ENCODE results near the gene SLC25A30.

SLC25A30 gene

GRCh38 chr13:45439008-45439407 is 20.8 kb upstream of the SLC25A30 start:
- TF ChIP-seq, protein P1, sequence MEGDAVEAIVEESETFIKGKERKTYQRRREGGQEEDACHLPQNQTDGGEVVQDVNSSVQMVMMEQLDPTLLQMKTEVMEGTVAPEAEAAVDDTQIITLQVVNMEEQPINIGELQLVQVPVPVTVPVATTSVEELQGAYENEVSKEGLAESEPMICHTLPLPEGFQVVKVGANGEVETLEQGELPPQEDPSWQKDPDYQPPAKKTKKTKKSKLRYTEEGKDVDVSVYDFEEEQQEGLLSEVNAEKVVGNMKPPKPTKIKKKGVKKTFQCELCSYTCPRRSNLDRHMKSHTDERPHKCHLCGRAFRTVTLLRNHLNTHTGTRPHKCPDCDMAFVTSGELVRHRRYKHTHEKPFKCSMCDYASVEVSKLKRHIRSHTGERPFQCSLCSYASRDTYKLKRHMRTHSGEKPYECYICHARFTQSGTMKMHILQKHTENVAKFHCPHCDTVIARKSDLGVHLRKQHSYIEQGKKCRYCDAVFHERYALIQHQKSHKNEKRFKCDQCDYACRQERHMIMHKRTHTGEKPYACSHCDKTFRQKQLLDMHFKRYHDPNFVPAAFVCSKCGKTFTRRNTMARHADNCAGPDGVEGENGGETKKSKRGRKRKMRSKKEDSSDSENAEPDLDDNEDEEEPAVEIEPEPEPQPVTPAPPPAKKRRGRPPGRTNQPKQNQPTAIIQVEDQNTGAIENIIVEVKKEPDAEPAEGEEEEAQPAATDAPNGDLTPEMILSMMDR (IDR thresholded peaks at IDR 0.05): no peak

- TF ChIP-seq, protein P1 (IDR thresholded peaks at IDR 0.05): no peak
Measured at GRCh38 chr13:45437947-45438346, 19.8 kb upstream of the SLC25A30 start.

DNA sequence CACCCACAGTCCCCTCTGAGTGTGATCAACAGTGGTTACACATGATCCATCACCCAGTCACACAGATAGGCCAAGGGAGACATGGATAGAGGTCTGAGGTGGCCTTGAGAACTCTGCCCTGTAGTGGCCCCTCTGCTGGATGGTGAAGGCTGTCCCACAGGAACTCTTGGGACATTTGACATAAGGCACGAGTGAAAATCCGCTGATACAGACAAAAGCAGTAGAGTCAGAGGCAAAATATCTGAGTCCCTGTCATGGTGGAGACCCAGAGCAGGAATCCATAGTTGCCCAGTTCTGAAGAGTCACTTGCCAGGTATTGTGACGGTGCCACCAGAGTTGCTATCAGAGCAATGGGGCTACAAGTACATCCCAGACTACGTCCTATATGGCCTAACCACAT is 18.8 kb upstream of the SLC25A30 start:
- TF ChIP-seq, protein P1 (IDR thresholded peaks at IDR 0.05): no peak

GRCh38 chr13:45436332-45436731 is 18.2 kb upstream of the SLC25A30 start:
- TF ChIP-seq, protein P1 (IDR thresholded peaks at IDR 0.05): no peak

GRCh38 chr13:45434556-45435371 is 16.6 kb upstream of the SLC25A30 start:
- TF ChIP-seq, protein P1 (IDR thresholded peaks at IDR 0.05): no peak

- TF ChIP-seq, protein P1 (IDR thresholded peaks at IDR 0.05): no peak
Measured at GRCh38 chr13:45433381-45433790, 15.2 kb upstream of the SLC25A30 start.

DNA sequence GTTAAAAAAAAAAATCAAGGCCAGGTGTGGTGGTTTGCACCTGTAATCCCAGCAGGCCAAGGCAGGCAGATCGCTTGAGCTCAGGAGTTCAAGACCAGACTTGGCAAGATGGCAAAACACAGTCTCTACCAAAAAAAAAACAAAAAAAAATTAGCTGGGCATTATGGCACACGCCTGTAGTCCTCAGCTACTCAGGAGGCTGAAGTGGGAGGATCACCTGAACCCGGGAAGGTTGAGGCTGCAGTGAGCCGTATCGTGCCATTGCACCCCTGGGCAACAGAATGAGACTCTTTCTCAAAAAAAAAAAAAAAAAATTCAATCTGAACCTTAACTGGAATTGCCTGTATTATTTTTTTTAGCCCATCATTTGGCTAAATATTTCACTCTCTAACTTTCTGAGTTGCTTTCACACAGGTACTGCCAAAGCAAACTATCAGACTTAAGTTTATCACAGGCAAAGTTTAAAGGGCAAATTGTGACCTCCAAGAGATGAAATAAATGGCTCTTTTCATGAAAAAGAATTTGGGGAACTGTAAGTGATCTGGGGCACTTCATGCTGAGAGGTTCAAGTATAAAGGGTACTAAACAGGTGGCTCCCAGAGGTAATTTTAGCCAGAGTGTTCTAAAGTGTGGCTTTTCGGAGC is 14.7 kb upstream of the SLC25A30 start:
- TF ChIP-seq, protein P1 (IDR thresholded peaks at IDR 0.05): no peak

Data from LNCAP (cell line).